Neuronal stem cell (in vitro differentiated cells): ENCODE results near the gene KPTN.
A peak's percentile ranks its signal among the peaks of the same experiment; 100 is the strongest.

Experiments
- DNase-seq: peaks from one replicate; pipeline ENCODE4 v3.0.0-alpha.2; 2013; ENCODE audit warnings: low spot score
- H2AFZ ChIP-seq: one replicate; pipeline ENCODE4 v1.6.1; 2013; ENCODE audit warnings: mild to moderate bottlenecking, low read length, inconsistent platforms
- H2AK5ac ChIP-seq: 2 replicates; pipeline ENCODE4 v1.6.1; 2013; ENCODE audit warnings: low read depth, mild to moderate bottlenecking, inconsistent platforms, low read length, moderate library complexity, mixed read lengths
- H2BK120ac ChIP-seq: 2 replicates; pipeline ENCODE4 v1.6.1; 2013; ENCODE audit warnings: low read depth, mild to moderate bottlenecking, inconsistent platforms, low read length, moderate library complexity, mixed read lengths
- H2BK12ac ChIP-seq: one replicate; pipeline ENCODE4 v1.6.1; 2013; ENCODE audit warnings: low read length, inconsistent platforms
- H2BK15ac ChIP-seq: 2 replicates; pipeline ENCODE4 v1.6.1; 2013; ENCODE audit warnings: mild to moderate bottlenecking, low read length, inconsistent platforms, mixed read lengths
- H2BK5ac ChIP-seq: one replicate; pipeline ENCODE4 v1.6.1; 2013; ENCODE audit warnings: inconsistent platforms, mild to moderate bottlenecking, low read length, moderate library complexity
- H3K14ac ChIP-seq: one replicate; pipeline ENCODE4 v1.6.1; 2013; ENCODE audit warnings: low read length, inconsistent platforms
- H3K18ac ChIP-seq: 2 replicates; pipeline ENCODE4 v1.6.1; 2013; ENCODE audit warnings: low read length, inconsistent platforms
- H3K23ac ChIP-seq: 2 replicates; pipeline ENCODE4 v1.6.1; 2013; ENCODE audit warnings: low read depth, mild to moderate bottlenecking, mixed read lengths, low read length, inconsistent platforms; ENCODE audit not compliant: poor library complexity
- H3K27ac ChIP-seq: replicated peaks from 3 replicates; pipeline ENCODE4 v1.5.1; 2013; ENCODE audit warnings: low read length, inconsistent platforms
- H3K27me3 ChIP-seq, 3 experiments: 2 replicates each; pipeline ENCODE4 v1.6.1; 2013; ENCODE audit warnings: low read length in 3 of 3, mild to moderate bottlenecking in 2 of 3, inconsistent platforms in 1 of 3, low read depth in 1 of 3, mixed read lengths in 1 of 3, moderate library complexity in 1 of 3; ENCODE audit not compliant: control insufficient read depth in 3 of 3, insufficient read depth in 3 of 3
- H3K36me3 ChIP-seq, 2 donors: replicated peaks in 1 of 2; 2 replicates each; pipeline ENCODE4 v1.6.1; 2013; ENCODE audit warnings: low read length in 2 of 2; ENCODE audit not compliant: control insufficient read depth in 2 of 2, insufficient read depth in 2 of 2
- H3K4ac ChIP-seq: 2 replicates; pipeline ENCODE4 v1.6.1; 2013; ENCODE audit warnings: inconsistent platforms, mild to moderate bottlenecking, low read length, moderate library complexity
- H3K4me1 ChIP-seq, 2 donors: 1 replicate in 1 of 2; 2 replicates in 1 of 2; pipeline ENCODE4 v1.6.1; 2013; ENCODE audit warnings: low read length in 2 of 2, low read depth in 1 of 2; ENCODE audit not compliant: control insufficient read depth in 2 of 2, insufficient read depth in 1 of 2
- H3K4me2 ChIP-seq: one replicate; pipeline ENCODE4 v1.6.1; 2013; ENCODE audit warnings: mild to moderate bottlenecking, low read length, inconsistent platforms; ENCODE audit not compliant: insufficient read depth, poor library complexity, severe bottlenecking
- H3K4me3 ChIP-seq, 2 donors: 2 replicates each; pipeline ENCODE4 v1.5.1; 2013; ENCODE audit warnings: low read length in 2 of 2, mild to moderate bottlenecking in 2 of 2, inconsistent platforms in 1 of 2, moderate library complexity in 1 of 2
- H3K79me1 ChIP-seq: one replicate; pipeline ENCODE4 v1.6.1; 2013; ENCODE audit warnings: low read depth, mild to moderate bottlenecking, inconsistent platforms, low read length, moderate library complexity
- H3K9ac ChIP-seq: one replicate; pipeline ENCODE4 v1.6.1; 2013; ENCODE audit warnings: mild to moderate bottlenecking, low read depth, low read length, inconsistent platforms; ENCODE audit not compliant: poor library complexity
- H3K9me3 ChIP-seq, 2 donors: replicated peaks in 1 of 2; 2 replicates each; pipeline versions ENCODE3 to v1.6.1; 2013; ENCODE audit warnings: low read length in 2 of 2, mild to moderate bottlenecking in 2 of 2, inconsistent platforms in 1 of 2, low read depth in 1 of 2, mixed read lengths in 1 of 2, moderate library complexity in 1 of 2; ENCODE audit not compliant: control insufficient read depth in 2 of 2, insufficient read depth in 1 of 2
- H4K8ac ChIP-seq: one replicate; pipeline ENCODE4 v1.6.1; 2013; ENCODE audit warnings: low read depth, mild to moderate bottlenecking, inconsistent platforms, low read length, moderate library complexity
- H4K91ac ChIP-seq: one replicate; pipeline ENCODE4 v1.6.1; 2013; ENCODE audit warnings: low read length, low read depth, mild to moderate bottlenecking, inconsistent platforms; ENCODE audit not compliant: poor library complexity
- WGBS, 2 donors: extraction: QIAGEN DNeasy Blood & Tissue Kit; methylation state at CpG; one replicate each; pipeline ENCODE4 v1.1.7; 2013; ENCODE audit warnings: missing lambda C conversion rate in 2 of 2, mixed read lengths in 1 of 2; ENCODE audit not compliant: insufficient read length in 2 of 2, insufficient replicate concordance in 1 of 2; ENCODE audit errors: extremely low coverage in 2 of 2; 5-methylcytosine and 5-hydroxymethylcytosine counted together

The KPTN gene

DNA sequence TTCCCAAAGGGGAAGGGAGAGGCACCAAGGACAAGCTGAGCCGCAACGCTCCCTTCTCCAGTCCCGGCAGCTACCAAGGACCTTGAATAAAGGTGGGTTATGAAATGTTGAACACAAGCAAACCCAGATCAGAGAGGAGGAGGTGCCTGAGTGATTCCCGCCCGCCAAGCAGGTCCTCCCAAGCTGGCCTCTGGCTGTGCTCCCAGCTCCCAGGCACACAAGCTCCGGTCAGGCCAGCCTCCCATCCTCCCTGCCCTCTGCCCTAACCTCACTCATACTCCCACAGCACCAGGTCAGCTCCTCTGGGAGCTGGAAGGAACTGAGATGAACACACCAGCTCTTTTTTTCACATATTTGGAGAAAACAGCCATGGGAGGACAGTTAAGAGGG is 27.1 kb upstream of the KPTN start:
- H3K27ac ChIP-seq = no peak overlapping the region
- no CpG with 5 or more reads among the region's 6 CpGs for WGBS, 2 donors

GRCh38 chr19:47510516-47511127 is 26.6 kb upstream of the KPTN start:
- H3K4me3 ChIP-seq = peak overlapping the region in 1 of 2 donors; percentile 24
- DNase-seq = no peak
- H2AK5ac ChIP-seq = no peak overlapping the region
- no peak overlapping the region for H2BK15ac ChIP-seq
- peaks cover 30% of the 10 kb centered on the region for H3K79me1 ChIP-seq
- H3K18ac ChIP-seq = no peak overlapping the region
- no peak overlapping the region for H2BK12ac ChIP-seq
- H3K4me1 ChIP-seq = peaks cover 5 to 18% of the 10 kb centered on the region in 2 donors
- H3K4me2 ChIP-seq = no peak overlapping the region
- WGBS, 2 donors = no CpG with 5 or more reads among the region's 12 CpGs
- H4K91ac ChIP-seq = no peak overlapping the region
- no peak overlapping the region for H3K4ac ChIP-seq
- peaks cover 0 to 3% of the 10 kb centered on the region in 2 donors for H3K36me3 ChIP-seq
- no peaks in the 10 kb centered on the region for H3K27me3 ChIP-seq
- H3K23ac ChIP-seq = no peak overlapping the region
- no peak overlapping the region for H2BK5ac ChIP-seq
- no peak overlapping the region for H3K14ac ChIP-seq
- peak overlapping the region; percentile 24 for H3K9ac ChIP-seq
- no peak overlapping the region for H3K27ac ChIP-seq
- no peak overlapping the region for H2BK120ac ChIP-seq
- no peak overlapping the region for H4K8ac ChIP-seq
- no peak overlapping the region for H2AFZ ChIP-seq
- no peaks in the 10 kb centered on the region for H3K9me3 ChIP-seq

More for the DNA sequence above, 27.1 kb upstream of the KPTN start:
- no peaks in the 10 kb centered on the region for H3K27me3 ChIP-seq
- peak overlapping the region; percentile 24 for H3K9ac ChIP-seq
- H3K14ac ChIP-seq = no peak overlapping the region
- H2BK5ac ChIP-seq = no peak overlapping the region
- peaks cover 0 to 3% of the 10 kb centered on the region in 2 donors for H3K36me3 ChIP-seq
- H2BK15ac ChIP-seq = no peak overlapping the region
- no peak overlapping the region for H4K91ac ChIP-seq
- no peak for DNase-seq
- peaks cover 5 to 18% of the 10 kb centered on the region in 2 donors for H3K4me1 ChIP-seq
- no peak overlapping the region for H2AK5ac ChIP-seq
- no peak overlapping the region for H3K4me3 ChIP-seq
- peaks cover 30% of the 10 kb centered on the region for H3K79me1 ChIP-seq
- no peak overlapping the region for H3K23ac ChIP-seq
- no peak overlapping the region for H3K4me2 ChIP-seq
- no peak overlapping the region for H2BK120ac ChIP-seq
- no peak overlapping the region for H2AFZ ChIP-seq
- no peak overlapping the region for H3K18ac ChIP-seq
- no peak overlapping the region for H2BK12ac ChIP-seq
- H4K8ac ChIP-seq = no peak overlapping the region
- H3K4ac ChIP-seq = no peak overlapping the region
- no peaks in the 10 kb centered on the region for H3K9me3 ChIP-seq

- no peak for DNase-seq
- Histone ChIP-seq H3K27ac (no peak overlapping the region), H3K4me1 (peaks cover 5 to 18% of the 10 kb centered on the region in 2 donors), H2AFZ (no peak overlapping the region), H3K9ac (no peak overlapping the region), H3K23ac (no peak overlapping the region), H3K18ac (no peak overlapping the region), H3K4ac (no peak overlapping the region), H3K4me2 (no peak overlapping the region), H2BK15ac (no peak overlapping the region), H2AK5ac (no peak overlapping the region), H2BK12ac (no peak overlapping the region), H2BK5ac (no peak overlapping the region), H3K36me3 (peaks cover 0 to 3% of the 10 kb centered on the region in 2 donors), H4K8ac (no peak overlapping the region), H3K79me1 (peaks cover 30% of the 10 kb centered on the region), H4K91ac (no peak overlapping the region), H3K27me3 (no peaks in the 10 kb centered on the region), H3K9me3 (no peaks in the 10 kb centered on the region), H2BK120ac (no peak overlapping the region), H3K14ac (no peak overlapping the region), H3K4me3 (no peak overlapping the region)
- WGBS, 2 donors = no CpG with 5 or more reads among the region's 8 CpGs
Observed at GRCh38 chr19:47509973-47510372, 26.0 kb upstream of the KPTN start.

DNA sequence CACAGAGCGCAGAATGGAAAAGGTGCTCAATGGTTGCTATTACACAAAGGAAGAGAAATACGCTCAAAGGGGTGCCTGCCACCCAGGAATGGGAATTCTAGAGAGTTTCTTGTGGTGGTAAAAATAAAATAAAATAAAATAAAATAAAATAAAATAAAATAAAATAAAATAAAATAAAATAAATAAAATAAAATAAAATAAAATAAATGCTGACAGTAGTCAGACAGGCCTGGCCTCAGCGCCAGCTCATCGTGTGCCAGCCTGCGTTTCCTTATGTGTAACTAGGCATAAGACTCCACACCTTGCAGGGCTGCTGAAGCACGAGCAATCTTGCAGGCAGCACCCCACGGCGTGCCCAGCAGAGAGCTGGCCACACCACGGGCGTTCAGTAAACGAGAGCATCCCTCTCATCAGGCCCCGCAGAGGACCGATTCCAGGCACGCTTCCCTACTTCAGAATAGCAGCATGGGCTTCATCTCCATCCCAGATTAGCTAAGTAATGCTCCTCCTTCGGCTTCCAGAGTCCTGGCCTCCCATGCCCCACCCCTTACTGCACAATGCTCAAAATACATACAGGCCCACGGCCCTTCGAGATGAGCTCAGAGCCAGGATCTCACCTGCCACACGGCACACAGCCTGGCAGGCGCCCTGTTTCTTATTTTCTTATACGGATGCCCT is 25.3 kb upstream of the KPTN start:
- Histone ChIP-seq H2BK15ac (no peak overlapping the region), H2BK12ac (no peak overlapping the region), H2BK5ac (no peak overlapping the region), H3K4me1 (peaks cover 4 to 18% of the 10 kb centered on the region in 2 donors), H3K23ac (no peak overlapping the region), H4K91ac (no peak overlapping the region), H2AFZ (no peak overlapping the region), H2AK5ac (no peak overlapping the region), H3K27ac (no peak overlapping the region), H3K4me3 (no peak overlapping the region), H3K9me3 (no peaks in the 10 kb centered on the region), H3K27me3 (no peaks in the 10 kb centered on the region), H3K4ac (no peak overlapping the region), H3K36me3 (peaks cover 0 to 4% of the 10 kb centered on the region in 2 donors), H3K18ac (no peak overlapping the region), H2BK120ac (no peak overlapping the region), H3K9ac (no peak overlapping the region), H3K4me2 (no peak overlapping the region), H3K14ac (no peak overlapping the region), H3K79me1 (peaks cover 26% of the 10 kb centered on the region), H4K8ac (no peak overlapping the region)
- no peak for DNase-seq
- WGBS, 2 donors = no CpG with 5 or more reads among the region's 20 CpGs
